NCI-H1436 treated with DMSO at 0.1 percent for 48 hours (cell line): ENCODE measurements around the gene SPANXN2.
"Not testable (repeated sequence)": the region's sequence is repeated elsewhere in the genome, so short reads cannot be mapped to it uniquely, and the experiment has no call there.

Experiments used
- DNase-seq: peaks from one replicate; lab custom pipeline; 2025; lab: John Stamatoyannopoulos, UW

SPANXN2 gene, protein sequence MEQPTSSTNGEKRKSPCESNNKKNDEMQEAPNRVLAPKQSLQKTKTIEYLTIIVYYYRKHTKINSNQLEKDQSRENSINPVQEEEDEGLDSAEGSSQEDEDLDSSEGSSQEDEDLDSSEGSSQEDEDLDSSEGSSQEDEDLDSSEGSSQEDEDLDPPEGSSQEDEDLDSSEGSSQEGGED

DNA sequence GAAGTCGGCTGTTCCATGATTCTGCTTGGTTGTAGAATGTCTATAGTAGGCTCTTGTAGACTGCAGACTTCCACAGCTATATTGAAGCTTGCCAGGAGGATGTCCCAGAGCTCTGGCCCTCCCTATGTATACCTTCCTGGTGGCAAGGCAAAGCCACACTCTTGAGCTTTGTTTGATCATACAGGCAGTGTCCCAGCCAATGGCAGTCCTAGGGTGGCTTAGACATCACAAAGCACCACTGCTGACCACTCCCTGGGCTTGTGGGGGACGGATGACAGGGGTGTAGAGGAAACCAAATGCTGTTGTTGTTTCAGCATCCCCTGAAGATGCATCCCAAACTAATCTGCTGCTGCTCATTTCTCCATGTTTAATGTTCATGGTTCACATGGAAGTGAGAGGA, at the start of gene SPANXN2:
SPANXN2 (minus strand) TSS at position 101 of the 400 bp plus-strand sequence; CDS start at position 17, 84 bp downstream.
- DNase-seq = not testable (repeated sequence)

DNA sequence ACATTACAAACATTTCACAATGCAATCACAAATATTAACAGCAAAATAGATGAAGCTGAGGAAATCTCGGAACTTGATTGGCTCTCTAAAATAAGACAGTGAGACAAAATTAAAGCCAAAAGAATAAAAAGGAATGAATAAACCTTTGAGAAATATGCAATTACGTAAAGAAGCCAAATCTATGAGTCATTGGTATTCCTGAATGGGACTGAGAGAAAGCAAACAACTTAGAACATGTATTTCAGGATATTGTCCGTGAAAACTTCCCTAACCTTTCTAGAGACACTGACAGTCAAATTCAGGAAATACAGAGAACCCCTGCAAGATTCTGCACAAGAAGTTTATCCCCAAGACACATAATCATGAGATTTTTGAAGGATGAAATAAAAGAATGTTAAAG, 48.4 kb upstream of the SPANXN2 start:
- DNase-seq = no peak

GRCh38 chrX:143767789-143768188, 47.2 kb upstream of the SPANXN2 start:
- not testable (repeated sequence) for DNase-seq

DNA sequence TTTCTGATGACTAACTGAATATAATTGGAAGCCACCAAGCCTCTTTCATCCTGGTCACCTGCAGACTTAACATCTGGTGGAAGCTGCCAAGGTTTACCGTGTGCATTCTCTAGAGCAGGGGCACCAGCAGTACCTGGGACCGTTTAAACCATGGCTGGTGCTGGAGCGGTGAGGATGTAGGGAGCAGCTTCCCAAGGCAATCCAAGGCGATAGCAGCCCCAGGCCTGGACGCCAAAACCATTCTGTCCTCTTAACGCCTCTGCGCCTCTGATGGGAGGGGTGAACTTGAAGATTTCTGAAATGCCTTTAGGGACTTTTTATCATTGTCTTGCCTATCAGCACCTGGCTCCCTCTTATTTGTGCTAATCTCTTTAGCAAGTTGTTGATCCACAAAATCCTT, 37.3 kb upstream of the SPANXN2 start:
- no peak for DNase-seq

DNA sequence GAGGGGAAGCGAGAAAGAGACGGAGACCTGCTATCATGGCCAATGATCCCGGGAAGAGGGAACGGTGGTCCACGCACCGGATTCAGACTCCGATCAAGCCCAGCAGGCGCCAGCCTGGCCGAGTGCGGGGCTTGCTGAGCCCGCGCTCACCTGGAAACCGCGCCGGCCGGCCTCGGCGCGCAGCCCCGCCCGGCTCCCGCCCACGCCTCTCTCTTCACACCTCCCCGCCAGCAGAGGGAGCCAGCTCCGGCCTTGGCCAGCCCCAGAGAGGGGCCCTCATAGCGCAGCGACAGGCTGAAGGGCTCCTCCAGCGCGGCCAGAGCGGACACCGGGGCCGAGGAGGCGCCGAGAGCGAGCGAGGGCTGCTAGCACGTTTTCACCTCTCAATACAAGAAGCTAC, 36.8 kb upstream of the SPANXN2 start:
- DNase-seq = no peak

GRCh38 chrX:143754183-143754582, 33.6 kb upstream of the SPANXN2 start:
- DNase-seq = no peak

GRCh38 chrX:143733866-143734265, 13.3 kb upstream of the SPANXN2 start:
- DNase-seq = no peak

GRCh38 chrX:143726296-143726695, 5.7 kb upstream of the SPANXN2 start:
- DNase-seq = no peak

DNA sequence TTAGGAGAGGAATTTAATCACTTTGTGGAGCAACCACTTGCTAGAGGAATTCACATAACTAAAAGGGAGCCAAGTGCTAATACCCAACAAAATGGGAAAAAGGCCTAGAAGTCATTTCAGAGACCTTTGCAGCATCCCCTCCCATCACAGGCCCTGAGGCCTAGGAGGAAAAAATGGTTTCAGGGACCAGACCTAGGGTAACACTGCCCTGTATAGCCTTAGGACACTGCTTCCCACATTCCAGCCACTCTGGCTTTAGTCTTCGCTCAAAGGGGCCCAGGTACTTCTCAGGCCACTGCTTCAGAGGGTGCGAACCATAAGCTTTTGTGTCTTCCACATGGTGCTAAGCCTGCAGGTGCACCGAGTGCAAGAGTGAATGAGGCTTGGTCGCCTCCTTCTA, 19.1 kb downstream of the SPANXN2 start:
- no peak for DNase-seq

GRCh38 chrX:143694885-143695284, 25.7 kb downstream of the SPANXN2 start:
- DNase-seq = no peak

DNA sequence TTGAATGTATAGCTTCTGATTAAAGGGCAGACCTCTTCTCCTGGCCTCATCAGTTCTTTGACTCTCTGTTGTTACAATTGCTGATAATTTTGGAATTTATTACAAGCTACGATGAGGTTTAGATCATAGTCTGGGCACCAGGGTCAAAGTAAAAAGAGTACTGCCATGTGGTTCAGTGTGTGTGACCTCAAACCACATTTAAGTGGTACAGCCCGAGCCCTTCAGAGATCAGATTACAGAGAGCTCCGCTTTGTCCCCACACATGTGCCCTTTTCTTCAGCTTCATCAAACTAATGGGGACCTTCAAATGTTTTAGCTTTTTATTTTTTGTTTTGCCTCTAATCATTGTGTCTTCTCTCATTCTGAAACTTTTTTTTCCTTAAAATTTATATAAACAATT, 37.1 kb downstream of the SPANXN2 start:
- no peak for DNase-seq

GRCh38 chrX:143674926-143675325, 45.6 kb downstream of the SPANXN2 start:
- no peak for DNase-seq

GRCh38 chrX:143669395-143669794, 51.2 kb downstream of the SPANXN2 start:
- DNase-seq = no peak

- DNase-seq = no peak
These were observed 56.2 kb downstream of the SPANXN2 start for GRCh38 chrX:143664302-143664701.

- no peak for DNase-seq
These were observed 56.8 kb downstream of the SPANXN2 start for GRCh38 chrX:143663755-143664154.
